ENCODE data around the gene RBM19.

The RBM19 gene

GRCh38 chr12:113980054-113980453 lies 13.9 kb upstream of the RBM19 start:
- H3K36me3 ChIP-seq (ENCODE audit: insufficient read depth, low read length) = no peaks in the 10 kb centered on the region
- no peaks in the 10 kb centered on the region for H3K4me1 ChIP-seq (ENCODE audit: insufficient read depth, low read length)
- H3K9ac ChIP-seq (ENCODE audit: low read depth, low read length) = no peak overlapping the region
- H3K9me3 ChIP-seq (ENCODE audit: control insufficient read depth, insufficient read depth, low read length) = no peaks in the 10 kb centered on the region

- H3K36me3 ChIP-seq (ENCODE audit: insufficient read depth, low read length) = no peaks in the 10 kb centered on the region
- no peaks in the 10 kb centered on the region for H3K4me1 ChIP-seq (ENCODE audit: insufficient read depth, low read length)
- no peaks in the 10 kb centered on the region for H3K9me3 ChIP-seq (ENCODE audit: control insufficient read depth, insufficient read depth, low read length)
- no peak overlapping the region for H3K9ac ChIP-seq (ENCODE audit: low read depth, low read length)
Measured at GRCh38 chr12:113978080-113978479, 12.0 kb upstream of the RBM19 start.

- H3K4me1 ChIP-seq (ENCODE audit: insufficient read depth, low read length) = no peaks in the 10 kb centered on the region
- H3K9me3 ChIP-seq (ENCODE audit: control insufficient read depth, insufficient read depth, low read length) = no peaks in the 10 kb centered on the region
- no peak overlapping the region for H3K9ac ChIP-seq (ENCODE audit: low read depth, low read length)
Measured at GRCh38 chr12:113974006-113974405, 7.9 kb upstream of the RBM19 start.

GRCh38 chr12:113973109-113973904 lies 7.2 kb upstream of the RBM19 start:
- no peaks in the 10 kb centered on the region for H3K36me3 ChIP-seq (ENCODE audit: insufficient read depth, low read length)
- no peaks in the 10 kb centered on the region for H3K4me1 ChIP-seq (ENCODE audit: insufficient read depth, low read length)
- no peak overlapping the region for H3K9ac ChIP-seq (ENCODE audit: low read depth, low read length)
- H3K9me3 ChIP-seq (ENCODE audit: control insufficient read depth, insufficient read depth, low read length) = no peaks in the 10 kb centered on the region

More at GRCh38 chr12:113974006-113974405, 7.9 kb upstream of the RBM19 start:
- no peaks in the 10 kb centered on the region for H3K36me3 ChIP-seq (ENCODE audit: insufficient read depth, low read length)

GRCh38 chr12:113971392-113971791 lies 5.3 kb upstream of the RBM19 start:
- no peaks in the 10 kb centered on the region for H3K9me3 ChIP-seq (ENCODE audit: control insufficient read depth, insufficient read depth, low read length)
- no peaks in the 10 kb centered on the region for H3K4me1 ChIP-seq (ENCODE audit: insufficient read depth, low read length)
- H3K36me3 ChIP-seq (ENCODE audit: insufficient read depth, low read length) = no peaks in the 10 kb centered on the region
- H3K9ac ChIP-seq (ENCODE audit: low read depth, low read length) = no peak overlapping the region

GRCh38 chr12:113970211-113970610 lies 4.1 kb upstream of the RBM19 start:
- Histone ChIP-seq H3K4me1 (ENCODE audit: insufficient read depth, low read length) (no peaks in the 10 kb centered on the region), H3K9me3 (ENCODE audit: control insufficient read depth, insufficient read depth, low read length) (no peaks in the 10 kb centered on the region), H3K9ac (ENCODE audit: low read depth, low read length) (no peak overlapping the region), H3K36me3 (ENCODE audit: insufficient read depth, low read length) (no peaks in the 10 kb centered on the region)

- no peaks in the 10 kb centered on the region for H3K36me3 ChIP-seq (ENCODE audit: insufficient read depth, low read length)
- no peaks in the 10 kb centered on the region for H3K4me1 ChIP-seq (ENCODE audit: insufficient read depth, low read length)
- no peaks in the 10 kb centered on the region for H3K9me3 ChIP-seq (ENCODE audit: control insufficient read depth, insufficient read depth, low read length)
- H3K9ac ChIP-seq (ENCODE audit: low read depth, low read length) = no peak overlapping the region
Measured at GRCh38 chr12:113967368-113967767, 1.2 kb upstream of the RBM19 start.

- peaks cover 9% of the 10 kb centered on the region for H3K36me3 ChIP-seq (ENCODE audit: insufficient read depth, low read length)
Measured at GRCh38 chr12:113962733-113963132, 3.4 kb downstream of the RBM19 start.

GRCh38 chr12:113961921-113962710 lies 4.0 kb downstream of the RBM19 start:
- H3K9me3 ChIP-seq (ENCODE audit: control insufficient read depth, insufficient read depth, low read length) = no peaks in the 10 kb centered on the region
- peaks cover 9% of the 10 kb centered on the region for H3K36me3 ChIP-seq (ENCODE audit: insufficient read depth, low read length)
- H3K4me1 ChIP-seq (ENCODE audit: insufficient read depth, low read length) = no peaks in the 10 kb centered on the region
- no peak overlapping the region for H3K9ac ChIP-seq (ENCODE audit: low read depth, low read length)

More at GRCh38 chr12:113962733-113963132, 3.4 kb downstream of the RBM19 start:
- no peak overlapping the region for H3K9ac ChIP-seq (ENCODE audit: low read depth, low read length)
- H3K9me3 ChIP-seq (ENCODE audit: control insufficient read depth, insufficient read depth, low read length) = no peaks in the 10 kb centered on the region
- H3K4me1 ChIP-seq (ENCODE audit: insufficient read depth, low read length) = no peaks in the 10 kb centered on the region

GRCh38 chr12:113960030-113960429 lies 6.1 kb downstream of the RBM19 start:
- Histone ChIP-seq H3K9ac (ENCODE audit: low read depth, low read length) (no peak overlapping the region), H3K4me1 (ENCODE audit: insufficient read depth, low read length) (no peaks in the 10 kb centered on the region), H3K36me3 (ENCODE audit: insufficient read depth, low read length) (peaks cover 9% of the 10 kb centered on the region), H3K9me3 (ENCODE audit: control insufficient read depth, insufficient read depth, low read length) (no peaks in the 10 kb centered on the region)

GRCh38 chr12:113959096-113959495 lies 7.0 kb downstream of the RBM19 start:
- H3K9me3 ChIP-seq (ENCODE audit: control insufficient read depth, insufficient read depth, low read length) = no peaks in the 10 kb centered on the region
- H3K4me1 ChIP-seq (ENCODE audit: insufficient read depth, low read length) = no peaks in the 10 kb centered on the region
- peaks cover 9% of the 10 kb centered on the region for H3K36me3 ChIP-seq (ENCODE audit: insufficient read depth, low read length)
- H3K9ac ChIP-seq (ENCODE audit: low read depth, low read length) = no peak overlapping the region

- Histone ChIP-seq H3K36me3 (ENCODE audit: insufficient read depth, low read length) (peaks cover 9% of the 10 kb centered on the region), H3K9me3 (ENCODE audit: control insufficient read depth, insufficient read depth, low read length) (no peaks in the 10 kb centered on the region), H3K4me1 (ENCODE audit: insufficient read depth, low read length) (no peaks in the 10 kb centered on the region), H3K9ac (ENCODE audit: low read depth, low read length) (no peak overlapping the region)
Measured at GRCh38 chr12:113958108-113958507, 8.0 kb downstream of the RBM19 start.

GRCh38 chr12:113957627-113958026 lies 8.5 kb downstream of the RBM19 start:
- H3K36me3 ChIP-seq (ENCODE audit: insufficient read depth, low read length) = peaks cover 9% of the 10 kb centered on the region
- no peak overlapping the region for H3K9ac ChIP-seq (ENCODE audit: low read depth, low read length)
- no peaks in the 10 kb centered on the region for H3K9me3 ChIP-seq (ENCODE audit: control insufficient read depth, insufficient read depth, low read length)
- H3K4me1 ChIP-seq (ENCODE audit: insufficient read depth, low read length) = no peaks in the 10 kb centered on the region

GRCh38 chr12:113955109-113955970 lies 10.8 kb downstream of the RBM19 start:
- no peaks in the 10 kb centered on the region for H3K9me3 ChIP-seq (ENCODE audit: control insufficient read depth, insufficient read depth, low read length)
- H3K4me1 ChIP-seq (ENCODE audit: insufficient read depth, low read length) = no peaks in the 10 kb centered on the region
- peaks cover 5% of the 10 kb centered on the region for H3K36me3 ChIP-seq (ENCODE audit: insufficient read depth, low read length)
- no peak overlapping the region for H3K9ac ChIP-seq (ENCODE audit: low read depth, low read length)
